ENCODE results near the gene EIF4H.
"Not testable (repeated sequence)": the region's sequence is repeated elsewhere in the genome, so short reads cannot be mapped to it uniquely, and the experiment has no call there.

EIF4H gene

DNA sequence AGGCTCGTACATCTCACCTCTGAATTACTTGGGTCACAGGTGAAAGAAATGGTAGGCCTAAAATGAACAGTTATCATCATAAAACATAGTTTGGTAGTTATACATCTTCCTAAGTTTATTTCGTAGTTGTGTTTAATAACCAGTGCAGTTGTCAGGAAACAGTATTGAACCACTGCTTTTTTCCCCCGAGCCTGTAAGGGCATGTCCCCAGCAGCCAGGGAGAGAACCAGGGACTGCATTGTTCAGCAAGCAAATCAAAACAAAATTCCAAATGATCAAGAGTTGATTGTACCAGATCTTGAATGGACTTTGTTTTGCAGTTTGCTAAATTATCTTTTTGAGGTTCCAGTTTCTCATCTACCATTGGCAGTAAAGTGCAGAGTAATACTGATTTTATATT is 2.4 kb downstream of the EIF4H start:
- no peak for DNase-seq

DNA sequence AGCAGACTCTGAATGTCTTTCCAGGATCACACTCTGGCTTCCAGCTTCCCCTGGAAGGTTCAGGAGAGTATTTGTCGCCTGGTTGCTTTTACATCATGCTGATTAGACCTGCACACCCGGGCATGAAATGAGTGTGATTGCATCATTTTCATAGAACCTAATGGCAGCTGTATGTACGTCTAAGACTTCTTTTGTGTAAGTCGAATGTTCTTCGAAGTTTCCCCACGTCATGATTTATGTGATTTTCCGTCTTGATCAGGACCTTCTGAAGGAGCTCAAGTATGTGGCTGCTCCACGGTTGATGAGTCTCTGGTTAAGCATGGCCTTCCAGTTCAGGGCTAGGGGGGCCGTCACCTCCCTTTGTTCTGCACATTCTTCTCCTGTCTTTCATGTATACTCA is 4.5 kb downstream of the EIF4H start:
- DNase-seq: no peak

DNA sequence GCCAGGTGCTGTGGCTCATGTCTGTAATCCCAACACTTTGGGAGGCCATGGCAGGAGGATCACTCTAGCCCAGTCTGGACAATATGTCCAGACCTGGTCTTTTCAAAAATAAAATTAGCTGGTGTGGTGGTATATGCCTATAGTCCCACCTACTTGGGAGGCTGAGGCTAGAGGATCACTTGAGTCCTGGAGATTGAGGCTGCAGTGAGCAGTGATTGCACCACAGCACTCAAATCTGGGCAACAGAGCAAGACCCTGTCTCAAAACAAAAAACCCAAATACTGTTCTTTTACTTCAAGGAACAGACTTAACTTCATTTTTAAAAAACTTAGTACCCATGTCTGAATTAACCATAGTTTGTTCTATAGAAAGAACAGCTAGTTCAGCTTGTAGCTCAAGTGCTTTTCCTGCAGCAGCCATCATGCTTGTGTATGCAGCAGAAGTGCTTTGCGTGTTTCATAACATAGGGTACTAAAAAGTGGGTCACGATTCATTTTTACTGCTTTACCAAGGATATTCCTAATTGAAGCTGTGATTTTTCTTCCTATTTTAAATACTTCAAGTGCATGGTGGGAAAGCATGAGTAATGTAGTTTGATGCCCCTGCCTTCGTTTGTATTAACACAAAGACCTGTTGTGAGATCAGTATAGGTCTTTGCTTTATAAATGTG is 5.9 kb downstream of the EIF4H start:
- no peak for DNase-seq

DNA sequence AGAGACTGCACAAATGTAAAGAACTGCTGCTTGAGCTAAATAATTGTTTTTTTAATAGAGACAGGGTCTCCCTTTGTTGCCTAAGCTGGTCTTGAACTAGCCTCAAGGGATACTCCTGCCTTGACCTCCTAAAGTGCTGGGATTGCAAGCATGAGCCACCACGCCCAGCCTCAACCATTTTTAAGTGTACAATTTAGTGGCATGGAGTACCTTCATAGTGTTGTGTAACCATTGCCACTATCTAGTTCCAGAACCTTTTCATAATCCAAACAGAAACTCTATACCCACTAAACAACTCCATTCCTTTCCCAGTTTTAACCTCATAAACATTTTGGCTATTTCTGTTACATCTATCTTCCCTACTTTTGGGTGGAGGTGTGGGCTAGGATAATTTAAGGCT is 6.7 kb downstream of the EIF4H start:
- no peak for DNase-seq

DNA sequence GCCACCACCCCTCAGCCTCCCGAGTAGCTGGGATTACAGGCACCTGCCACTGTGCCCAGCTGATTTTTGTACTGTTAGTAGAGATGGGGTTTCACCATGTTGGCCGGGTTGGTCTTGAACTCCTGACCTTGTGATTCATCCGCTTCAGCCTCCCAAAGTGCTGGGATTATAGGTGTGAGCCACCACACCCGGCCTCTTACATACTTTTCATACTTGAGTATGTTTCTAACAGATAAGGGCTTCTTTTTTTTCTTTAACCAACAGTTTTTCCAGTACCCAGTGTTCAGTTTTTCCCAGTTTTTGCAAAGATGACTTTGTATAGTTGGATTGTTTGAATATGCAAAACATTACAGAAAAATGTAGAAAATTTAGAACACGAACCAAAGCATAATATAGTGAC is 7.7 kb downstream of the EIF4H start:
- DNase-seq: no peak

DNA sequence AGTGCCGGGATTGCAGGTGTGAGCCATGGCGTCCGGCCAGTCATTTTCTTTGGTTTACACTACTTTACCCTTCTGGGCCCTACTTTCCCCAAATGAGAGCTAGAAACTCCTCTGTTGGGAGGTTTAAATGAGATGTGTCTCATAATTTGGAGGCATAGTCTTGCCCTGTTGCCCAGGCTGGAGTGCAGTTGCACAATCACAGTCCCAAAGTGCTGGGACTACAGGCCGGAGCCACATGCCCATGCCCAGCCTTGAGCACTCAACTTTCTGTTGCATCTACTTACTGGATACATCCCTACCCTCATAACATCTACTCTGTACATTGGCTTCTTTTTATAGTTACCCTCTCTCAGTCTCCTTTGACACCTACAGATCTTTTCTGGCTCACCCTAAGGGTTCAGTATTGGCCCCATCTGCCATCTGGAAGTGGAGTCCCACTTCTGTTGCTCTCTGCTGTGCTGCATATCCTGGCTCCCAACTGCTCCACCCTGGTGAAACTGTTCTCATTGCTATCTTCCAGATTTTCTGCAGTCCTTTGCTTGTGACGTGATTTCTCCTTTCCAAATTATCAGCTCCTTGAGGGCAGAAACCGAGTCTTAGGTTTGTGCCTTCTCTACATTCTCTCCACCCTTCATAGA is 8.4 kb downstream of the EIF4H start:
- no peak for DNase-seq

DNA sequence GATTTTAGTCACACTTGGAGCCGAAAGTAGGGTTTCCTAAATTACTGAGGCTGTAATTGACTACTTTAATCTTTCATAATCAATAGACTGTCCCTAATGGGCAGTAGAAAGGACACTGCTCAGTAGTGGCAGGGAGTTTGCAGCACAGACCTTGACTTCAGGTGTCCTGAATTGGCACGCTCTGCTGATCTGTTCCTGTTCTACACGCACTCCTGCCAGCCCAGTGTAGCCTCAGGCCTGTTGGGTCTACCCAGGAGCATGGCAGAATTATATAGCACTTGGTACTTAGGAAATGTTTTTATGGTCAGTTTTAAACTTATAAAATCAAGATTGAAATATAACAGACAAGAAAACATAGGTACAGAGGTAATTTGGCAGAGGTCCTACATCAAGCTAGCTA is 9.0 kb downstream of the EIF4H start:
- no peak for DNase-seq

DNA sequence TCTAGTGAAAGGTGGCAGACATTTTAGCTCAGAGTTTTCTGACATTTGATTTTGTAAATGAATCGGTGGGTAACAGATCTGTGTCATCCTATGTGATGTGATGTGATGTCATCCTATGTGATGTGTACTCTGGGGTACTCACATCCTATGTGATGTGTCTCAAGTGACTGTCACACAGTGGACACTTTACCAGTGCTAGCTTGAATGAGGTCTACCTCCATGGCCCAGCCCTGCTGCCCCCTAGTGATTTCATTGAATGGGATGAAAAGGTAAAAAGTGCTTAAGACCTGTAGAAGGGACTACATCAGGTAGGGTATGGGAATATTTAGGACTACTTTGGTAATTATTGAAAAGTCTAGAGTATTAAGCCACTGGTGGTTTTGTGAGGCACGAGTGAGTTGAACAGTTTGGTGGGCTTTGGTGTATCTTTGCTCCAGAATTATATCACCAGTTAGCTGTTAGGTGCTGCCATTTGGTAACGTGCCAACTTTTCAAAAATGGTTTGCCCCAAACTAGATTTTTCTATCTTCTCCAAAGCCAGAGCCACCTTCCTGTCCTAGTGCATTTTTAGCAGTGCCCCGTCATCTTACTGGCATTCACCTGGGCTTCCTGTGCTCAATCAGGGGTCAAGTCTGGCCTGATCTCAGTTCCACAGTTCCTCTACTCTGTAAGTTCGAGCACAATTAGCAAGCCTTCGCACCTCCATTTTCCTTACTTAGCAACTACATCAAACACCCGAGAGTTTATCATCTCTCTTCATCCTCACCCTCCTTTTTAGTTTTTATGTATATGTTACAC is 9.7 kb downstream of the EIF4H start:
- no peak for DNase-seq

DNA sequence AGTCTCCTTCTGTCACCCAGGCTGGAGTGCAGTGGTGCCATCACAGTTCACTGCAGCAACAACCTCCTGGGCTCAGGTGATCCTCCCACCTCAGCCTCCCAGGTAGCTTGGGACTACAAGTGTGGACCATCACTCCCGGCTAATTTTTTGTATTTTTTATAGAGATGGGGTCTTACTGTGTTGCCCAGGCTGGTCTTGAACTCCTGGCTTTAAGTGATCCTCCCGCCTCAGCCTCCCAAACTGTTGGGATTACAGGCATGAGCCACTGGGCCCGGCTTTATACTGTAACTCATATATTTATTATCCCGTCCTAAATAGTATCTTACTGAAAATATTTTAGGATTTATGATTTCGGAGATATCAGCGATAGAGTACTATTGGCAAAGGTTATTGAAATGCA is 10.9 kb downstream of the EIF4H start:
- no peak for DNase-seq

DNA sequence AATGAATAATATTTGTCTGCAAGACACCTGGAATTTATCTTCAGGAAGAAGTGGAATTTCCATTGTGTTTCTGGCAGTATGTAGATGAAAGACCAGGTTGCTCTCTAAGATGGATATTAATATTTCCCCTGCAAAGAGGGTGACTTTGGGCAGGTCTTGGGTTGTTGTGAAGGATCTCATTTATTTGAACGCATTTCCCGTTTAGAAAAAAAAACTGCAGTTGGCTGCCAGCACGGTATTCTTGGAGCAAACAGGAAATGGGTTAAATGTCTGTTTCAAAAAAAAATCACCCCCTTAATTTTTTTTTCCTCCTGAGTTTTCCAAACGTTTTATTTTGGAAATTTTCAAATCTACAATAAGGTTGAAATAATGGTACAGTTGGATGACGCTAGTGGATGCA is 11.5 kb downstream of the EIF4H start:
- no peak for DNase-seq

DNA sequence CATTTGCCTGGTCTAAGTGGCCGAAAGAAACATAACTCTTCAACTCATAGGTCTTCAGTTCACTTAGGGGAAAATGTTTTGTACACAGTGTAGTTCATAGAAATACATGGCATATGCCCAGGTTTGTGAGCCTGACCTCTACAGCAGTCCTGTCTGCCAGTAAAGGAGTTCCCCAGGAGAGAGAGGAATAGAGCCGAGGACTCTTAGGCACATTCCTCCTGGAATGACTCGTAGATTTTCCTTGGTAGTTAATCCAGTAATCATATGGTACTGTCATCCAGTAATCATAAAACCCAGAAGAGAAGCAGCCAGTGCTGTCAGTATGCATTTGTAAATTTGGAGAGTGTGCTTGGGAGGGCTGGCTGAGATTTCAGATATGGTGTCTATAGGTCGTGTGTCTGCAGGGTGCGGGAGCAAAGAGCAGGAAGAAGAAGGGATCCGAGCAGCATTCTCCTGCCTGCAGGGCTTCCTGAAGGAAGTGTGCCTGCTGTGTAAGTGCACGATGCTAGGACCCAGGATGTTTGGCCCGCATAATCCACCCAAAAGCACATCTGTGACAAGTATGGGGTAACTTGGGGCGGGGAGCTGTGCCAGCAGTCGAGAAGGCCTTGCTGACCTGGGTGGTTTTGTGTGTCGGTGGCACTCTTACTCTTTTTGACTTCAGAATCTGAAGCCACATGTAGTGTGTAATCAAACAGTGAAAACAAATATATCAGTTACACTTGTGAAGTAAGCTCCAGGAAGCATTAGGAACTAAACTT is 13.9 kb downstream of the EIF4H start:
- DNase-seq: no peak

DNA sequence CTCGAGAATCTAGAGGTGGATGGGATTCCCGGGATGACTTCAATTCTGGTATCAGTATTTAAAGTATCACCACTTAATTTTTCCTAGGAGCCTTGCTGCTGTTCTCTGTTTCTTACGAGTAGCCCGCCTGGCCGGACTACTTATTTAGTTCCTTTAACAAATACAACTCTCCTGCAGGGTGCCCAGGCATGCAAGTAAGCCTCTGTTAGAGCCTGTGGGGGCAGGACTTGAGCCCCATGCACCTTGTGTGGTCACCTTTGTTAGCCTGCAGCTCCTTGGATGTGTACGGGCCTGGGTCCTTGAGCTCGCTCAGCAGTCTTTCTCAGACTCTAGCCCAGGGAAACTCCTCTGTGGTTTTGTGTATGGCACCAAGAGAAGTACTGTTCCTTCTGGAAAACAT is 16.1 kb downstream of the EIF4H start:
- no peak for DNase-seq

DNA sequence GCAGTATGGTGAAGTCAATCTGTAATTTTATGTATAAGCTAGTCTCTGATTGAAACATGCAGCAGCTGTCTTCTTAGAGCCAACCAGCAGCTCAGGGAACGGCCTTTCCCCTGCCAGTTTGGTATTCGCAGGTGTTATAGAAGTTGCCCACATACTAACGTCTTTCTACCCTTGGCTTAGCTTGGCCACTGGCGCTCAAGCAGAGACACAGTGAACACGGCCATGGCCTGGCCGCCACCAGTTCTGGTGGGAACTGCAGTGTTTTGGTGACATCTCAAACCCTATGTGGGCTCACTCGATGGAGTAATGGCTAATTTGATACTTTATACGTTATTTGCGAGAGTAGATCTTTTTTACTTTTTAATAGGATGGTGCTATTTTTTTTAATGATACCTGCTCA is 17.1 kb downstream of the EIF4H start:
- DNase-seq: no peak

DNA sequence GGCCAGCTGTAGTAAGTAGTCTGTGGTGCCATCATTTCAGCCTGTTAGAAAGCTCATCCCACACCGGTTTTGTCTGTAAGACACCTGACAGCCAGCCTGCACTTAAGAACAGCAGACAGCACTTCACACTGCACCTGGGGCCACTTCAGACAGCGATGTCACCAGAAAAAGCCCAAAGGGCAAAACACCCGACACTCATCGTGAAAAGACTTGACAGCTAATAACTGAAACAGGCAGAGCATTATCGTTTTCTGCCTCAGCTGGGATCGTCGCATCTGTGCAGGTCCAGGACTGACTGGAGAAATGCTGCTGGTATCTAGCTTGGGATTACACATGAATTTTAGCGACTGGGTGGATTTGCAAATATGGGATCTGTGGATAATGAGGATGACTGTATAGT is 18.9 kb downstream of the EIF4H start:
- no peak for DNase-seq

DNA sequence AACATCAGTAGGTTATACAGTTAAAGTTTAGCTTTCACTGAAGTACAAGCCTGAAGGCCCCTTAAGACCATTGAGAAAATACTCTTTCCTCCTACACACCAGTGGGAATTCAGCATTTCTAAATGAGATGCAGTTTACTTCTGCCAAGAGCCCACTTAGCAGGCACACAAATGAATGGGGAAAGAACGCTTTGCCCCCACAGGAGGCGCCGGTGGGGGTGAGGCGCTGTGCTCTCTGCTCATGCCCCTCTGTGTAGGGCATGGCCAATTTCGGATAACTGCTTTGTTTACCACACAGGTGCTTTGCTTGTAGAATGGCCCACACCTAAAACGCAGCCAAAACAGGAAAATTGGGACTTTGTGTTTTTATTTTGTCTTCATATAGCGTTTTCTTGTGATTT is 19.8 kb downstream of the EIF4H start:
- DNase-seq: no peak

DNA sequence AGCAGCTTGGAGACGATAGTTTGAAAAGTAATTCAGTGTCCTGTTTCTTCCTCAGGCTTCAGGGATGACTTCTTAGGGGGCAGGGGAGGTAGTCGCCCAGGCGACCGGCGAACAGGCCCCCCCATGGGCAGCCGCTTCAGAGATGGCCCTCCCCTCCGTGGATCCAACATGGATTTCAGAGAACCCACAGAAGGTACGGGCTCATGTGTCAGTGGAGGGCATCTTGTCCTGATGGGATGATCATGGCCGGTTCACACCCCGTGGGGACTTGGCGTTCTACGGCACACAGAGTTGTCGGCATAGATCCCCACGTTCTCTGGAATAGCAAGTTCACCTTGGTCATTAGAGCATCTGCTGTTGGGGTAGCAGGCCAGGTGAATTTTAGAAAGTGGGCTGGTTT is 20.5 kb downstream of the EIF4H start:
- DNase-seq: no peak

DNA sequence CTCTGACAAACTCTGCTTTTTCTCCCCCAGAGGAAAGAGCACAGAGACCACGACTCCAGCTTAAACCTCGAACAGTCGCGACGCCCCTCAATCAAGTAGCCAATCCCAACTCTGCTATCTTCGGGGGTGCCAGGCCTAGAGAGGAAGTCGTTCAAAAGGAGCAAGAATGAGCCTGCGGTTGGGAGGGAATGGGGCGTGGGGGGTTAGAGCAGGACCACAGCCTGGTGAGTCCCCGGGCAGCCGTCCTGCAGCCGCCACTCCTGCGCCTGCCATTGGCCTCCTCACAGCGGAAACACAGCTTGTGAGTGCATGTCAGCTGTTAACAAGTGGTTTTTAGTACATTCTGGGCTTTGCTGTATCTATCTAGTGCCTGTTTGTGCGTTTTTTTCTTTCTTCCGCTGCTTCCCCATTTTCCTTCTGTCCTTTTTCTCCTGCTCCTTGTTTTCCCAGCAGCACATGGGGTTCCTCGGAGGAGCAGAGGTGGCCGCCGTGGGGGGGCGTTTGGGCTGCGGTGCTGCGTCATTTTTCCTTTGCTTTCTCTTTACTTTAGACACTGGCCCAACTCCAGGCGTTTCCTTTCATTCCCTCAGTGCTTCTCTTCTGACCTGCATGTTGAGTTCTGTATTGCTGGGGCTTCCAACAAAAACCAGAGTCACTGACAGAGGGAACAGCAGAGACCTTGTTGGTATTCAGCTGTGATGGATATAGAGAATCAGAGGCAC is 21.1 kb downstream of the EIF4H start:
- DNase-seq: not testable (repeated sequence)

DNA sequence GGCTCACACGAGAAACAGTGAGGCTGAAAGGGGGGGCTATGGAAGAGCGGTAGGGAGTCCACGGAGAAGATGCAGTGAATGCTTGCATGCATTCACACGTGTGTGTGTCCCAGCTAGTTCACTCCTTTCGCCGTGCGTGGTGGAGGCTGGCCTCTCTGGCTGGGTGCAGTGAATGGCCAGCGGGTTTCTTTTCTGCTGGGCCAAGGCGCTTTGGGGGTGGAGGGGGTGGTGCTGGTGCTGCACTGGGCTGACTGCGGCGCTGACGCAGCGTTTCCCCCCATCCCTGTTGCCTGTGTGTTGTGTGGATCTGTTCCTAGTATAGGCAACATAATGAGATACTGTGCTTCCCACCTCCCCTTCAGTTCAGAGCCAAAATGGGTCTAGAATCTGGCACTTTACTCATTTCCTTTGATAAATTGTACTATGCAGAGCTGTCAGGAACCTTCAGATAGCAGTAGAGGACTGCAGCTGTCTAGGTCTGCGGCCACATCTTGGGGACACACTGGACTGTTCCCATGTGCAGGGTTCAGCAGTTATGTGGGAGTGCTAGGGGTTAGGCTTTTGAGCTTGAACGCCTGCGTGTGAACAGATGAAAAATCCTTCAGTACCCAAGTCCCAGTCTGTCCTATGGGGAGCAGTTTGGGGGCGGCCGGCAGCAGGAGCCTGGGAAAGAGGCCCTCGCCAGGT is 22.0 kb downstream of the EIF4H start:
- DNase-seq: not testable (repeated sequence)

DNA sequence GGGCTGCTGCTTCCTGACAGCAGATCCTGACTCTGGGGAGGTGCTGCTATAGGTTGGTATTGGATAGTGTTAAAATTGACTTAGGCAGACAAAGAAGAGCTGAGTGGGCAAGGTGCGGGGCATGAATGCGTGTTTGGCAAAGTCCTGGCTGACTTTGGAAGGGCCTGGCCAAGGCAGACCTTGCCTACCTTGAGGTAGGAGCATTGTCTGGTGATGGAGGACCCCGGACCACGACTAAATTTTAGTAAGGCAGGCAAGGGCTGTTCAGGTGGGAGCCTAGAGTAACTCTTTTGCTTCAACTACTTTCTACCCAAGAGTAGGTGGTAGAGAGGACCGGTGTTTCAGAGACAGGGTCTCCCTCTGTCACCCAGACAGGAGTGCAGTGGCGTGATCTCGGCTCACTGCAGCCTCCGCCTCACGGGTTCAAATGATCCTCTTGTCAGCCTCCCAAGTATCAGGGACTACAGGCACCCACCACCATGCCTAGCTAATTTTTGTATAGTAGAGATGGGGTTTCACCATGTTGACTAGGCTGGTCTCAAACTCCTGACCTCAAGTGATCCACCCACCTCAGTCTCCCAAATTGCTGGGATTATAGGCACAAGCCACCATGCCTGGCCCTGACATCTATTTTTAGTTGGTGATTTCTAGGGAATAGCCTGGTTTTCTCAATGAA is 23.4 kb downstream of the EIF4H start:
- no peak for DNase-seq

DNA sequence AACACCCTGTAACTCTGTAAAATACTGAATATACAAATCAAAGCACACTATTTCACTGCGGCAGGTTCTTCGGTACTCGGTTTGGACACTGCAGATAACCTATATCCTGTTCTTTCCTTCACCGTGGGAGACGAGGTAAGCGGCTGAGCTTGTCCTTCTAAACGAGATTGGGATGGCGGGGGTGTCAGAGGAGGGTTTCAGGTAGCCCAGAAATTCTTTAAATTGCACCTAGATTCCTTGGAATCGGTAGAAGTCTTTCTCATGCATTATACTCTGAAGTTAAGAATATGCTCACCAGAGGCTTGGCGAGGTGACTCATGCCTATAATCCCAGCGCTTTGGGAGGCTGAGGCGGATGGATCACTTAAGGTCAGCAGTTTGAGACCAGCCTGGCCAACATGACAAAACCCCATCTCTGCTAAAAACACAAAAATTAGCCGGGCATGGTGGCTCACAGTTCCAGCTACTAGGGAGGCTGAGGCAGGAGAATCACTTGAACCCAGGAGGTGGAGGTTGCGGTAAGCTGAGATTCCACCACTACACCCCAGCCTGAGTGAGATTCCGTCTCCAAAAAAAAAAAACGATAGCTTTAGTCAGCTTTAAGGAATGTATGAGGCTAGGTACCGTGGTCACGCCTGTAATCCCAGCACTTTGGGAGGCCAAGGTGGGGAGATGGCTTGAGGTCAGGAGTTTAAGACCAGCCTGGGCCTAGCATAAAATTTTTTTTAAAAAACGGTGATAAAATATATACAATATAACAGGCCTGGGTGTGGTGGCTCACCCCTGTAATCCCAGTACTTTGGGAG is 25.6 kb downstream of the EIF4H start:
- no peak for DNase-seq
